HL-60 (cell line): ENCODE measurements around the gene FCMR.

Experiments used
- DNase-seq, 2 experiments: peaks; one replicate each; pipeline ENCODE4 v3.0.0-alpha.2; 2010 to 2020; ENCODE audit warnings: low read depth in 1 of 2, low spot score in 1 of 2
- H3K27ac ChIP-seq: fragments of 250-450 bp; sonication (Bioruptor Pico); replicated peaks from 2 replicates; pipeline ENCODE4 v1.5.1; 2020; ENCODE audit warnings: mild to moderate bottlenecking, moderate library complexity
- H3K27me3 ChIP-seq: fragments of 250-450 bp; sonication (Bioruptor Pico); 2 replicates; pipeline ENCODE4 v1.5.1; 2021; ENCODE audit warnings: mild to moderate bottlenecking, moderate library complexity; ENCODE audit not compliant: insufficient read depth, poor library complexity, severe bottlenecking
- H3K4me3 ChIP-seq: replicated peaks from 2 replicates; pipeline ENCODE4 v1.5.1; 2011; ENCODE audit warnings: mild to moderate bottlenecking, control low read depth, low read length; ENCODE audit not compliant: insufficient read depth
- GABPA ChIP-seq: IDR thresholded peaks from 2 replicates; pipeline ENCODE4 v1.6.1; 2012; ENCODE audit warnings: low read depth
- POLR2AphosphoS5 ChIP-seq: IDR thresholded peaks from 2 replicates; pipeline ENCODE4 v1.6.1; 2012; ENCODE audit warnings: low read depth
- REST ChIP-seq: IDR thresholded peaks from 2 replicates; pipeline ENCODE4 v1.6.1; 2012; ENCODE audit warnings: low read depth; ENCODE audit not compliant: insufficient replicate concordance
- SPI1 ChIP-seq: IDR thresholded peaks from 2 replicates; pipeline ENCODE4 v1.6.1; 2012; ENCODE audit warnings: low read depth, mild to moderate bottlenecking, borderline replicate concordance
- TF ChIP-seq, protein P1 (sequence below): IDR thresholded peaks from one replicate; pipeline ENCODE4 v1.5.1; 2011; ENCODE audit warnings: low read length, control low read depth, inconsistent platforms; ENCODE audit not compliant: insufficient read depth

FCMR gene

DNA sequence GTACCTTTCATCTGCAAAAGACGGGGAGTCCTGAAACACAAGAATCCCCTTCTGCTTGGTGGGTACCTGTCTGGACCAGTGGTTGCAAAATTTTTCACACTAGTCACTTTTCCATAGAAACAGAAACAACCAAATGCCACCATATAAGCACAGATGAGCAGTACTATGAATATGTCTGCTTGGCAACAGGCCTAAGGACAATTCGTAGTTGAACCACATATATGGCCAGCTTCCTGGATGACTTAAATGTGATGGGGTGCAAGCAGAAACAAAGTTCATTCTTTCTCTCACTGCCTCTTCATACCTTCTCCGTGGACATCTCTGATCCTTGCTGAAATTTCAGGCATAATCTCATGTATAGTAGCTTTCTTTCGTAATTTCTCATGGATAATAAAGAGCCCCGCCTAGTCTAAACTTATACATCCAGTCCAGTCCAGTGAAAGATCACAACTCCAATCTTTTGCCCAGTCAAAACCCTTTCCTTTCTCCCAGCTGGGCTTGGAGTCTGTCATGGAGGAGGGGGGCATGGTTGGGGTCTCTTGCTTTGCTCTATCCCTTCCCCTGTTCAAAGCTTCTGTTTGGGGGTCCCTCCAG, 41.5 kb upstream of the FCMR start:
- H3K27ac ChIP-seq: no peak overlapping the region
- H3K27me3 ChIP-seq: no peaks in the 10 kb centered on the region
- no peak overlapping the region for H3K4me3 ChIP-seq
- TF ChIP-seq GABPA: no peak
- no peak for TF ChIP-seq POLR2AphosphoS5
- no peak for TF ChIP-seq REST
- TF ChIP-seq, protein P1, sequence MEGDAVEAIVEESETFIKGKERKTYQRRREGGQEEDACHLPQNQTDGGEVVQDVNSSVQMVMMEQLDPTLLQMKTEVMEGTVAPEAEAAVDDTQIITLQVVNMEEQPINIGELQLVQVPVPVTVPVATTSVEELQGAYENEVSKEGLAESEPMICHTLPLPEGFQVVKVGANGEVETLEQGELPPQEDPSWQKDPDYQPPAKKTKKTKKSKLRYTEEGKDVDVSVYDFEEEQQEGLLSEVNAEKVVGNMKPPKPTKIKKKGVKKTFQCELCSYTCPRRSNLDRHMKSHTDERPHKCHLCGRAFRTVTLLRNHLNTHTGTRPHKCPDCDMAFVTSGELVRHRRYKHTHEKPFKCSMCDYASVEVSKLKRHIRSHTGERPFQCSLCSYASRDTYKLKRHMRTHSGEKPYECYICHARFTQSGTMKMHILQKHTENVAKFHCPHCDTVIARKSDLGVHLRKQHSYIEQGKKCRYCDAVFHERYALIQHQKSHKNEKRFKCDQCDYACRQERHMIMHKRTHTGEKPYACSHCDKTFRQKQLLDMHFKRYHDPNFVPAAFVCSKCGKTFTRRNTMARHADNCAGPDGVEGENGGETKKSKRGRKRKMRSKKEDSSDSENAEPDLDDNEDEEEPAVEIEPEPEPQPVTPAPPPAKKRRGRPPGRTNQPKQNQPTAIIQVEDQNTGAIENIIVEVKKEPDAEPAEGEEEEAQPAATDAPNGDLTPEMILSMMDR: no peak
- no peak for DNase-seq

DNA sequence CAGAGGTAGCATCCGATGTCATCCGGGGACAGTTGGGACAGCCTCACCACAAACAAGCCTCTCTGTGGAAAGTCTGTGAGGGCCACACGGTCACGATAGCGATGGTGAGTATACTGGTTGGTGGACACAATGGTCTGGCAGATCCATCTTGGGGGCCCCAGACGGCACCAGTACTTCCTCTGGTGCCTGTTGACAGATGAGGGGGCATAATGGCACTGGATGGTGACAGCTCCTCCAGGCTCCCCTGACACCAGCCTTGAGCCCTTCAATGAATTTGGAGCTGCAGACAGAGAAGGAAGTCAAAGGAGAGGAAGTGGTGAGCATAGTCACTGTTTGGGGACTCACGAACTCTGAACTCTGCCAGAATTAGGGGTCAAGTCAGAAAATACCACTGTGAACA, 40.5 kb upstream of the FCMR start:
- Histone ChIP-seq H3K27me3 (no peaks in the 10 kb centered on the region), H3K27ac (no peak overlapping the region)
- DNase-seq: peak; percentile 43 to 52

GRCh38 chr1:206961668-206962067, 39.9 kb upstream of the FCMR start:
- TF ChIP-seq REST: no peak
- TF ChIP-seq GABPA: no peak
- no peak for TF ChIP-seq POLR2AphosphoS5
- TF ChIP-seq, protein P1: no peak
- TF ChIP-seq SPI1: no peak

More for the DNA sequence above, 40.5 kb upstream of the FCMR start:
- TF ChIP-seq POLR2AphosphoS5 (no peak), REST (no peak), SPI1 (peak; percentile 96)
- no peak overlapping the region for H3K4me3 ChIP-seq

More at GRCh38 chr1:206961668-206962067, 39.9 kb upstream of the FCMR start:
- Histone ChIP-seq H3K27ac (no peak overlapping the region), H3K4me3 (no peak overlapping the region), H3K27me3 (no peaks in the 10 kb centered on the region)
- DNase-seq: no peak
